Measurements from ENCODE around the gene ZSCAN20. TPM values are rescaled to one million over a fixed set of nuclear protein-coding genes. Genes with fewer than 3 reads are reported as not detected.

ZSCAN20 gene
- total RNA-seq, 1 donor from 2014 or later: 6.9 TPM

- Histone ChIP-seq H3K9me3 (ENCODE audit: insufficient read depth, low read depth, low read length) (no peaks in the 10 kb centered on the region), H2AFZ (ENCODE audit: low read depth, low read length) (no peak overlapping the region), H3K79me2 (ENCODE audit: insufficient read depth, low read length) (no peaks in the 10 kb centered on the region), H3K4me3 (ENCODE audit: insufficient read depth, low read depth, low read length) (no peak overlapping the region), H3K27me3 (ENCODE audit: insufficient read depth, low read length) (no peaks in the 10 kb centered on the region), H3K27ac (ENCODE audit: low read depth, low read length) (no peak overlapping the region), H4K20me1 (ENCODE audit: insufficient read depth, low read length) (no peaks in the 10 kb centered on the region), H3K36me3 (ENCODE audit: insufficient read depth, low read length) (no peaks in the 10 kb centered on the region), H3K4me2 (ENCODE audit: low read length) (no peak overlapping the region), H3K9ac (ENCODE audit: low read length) (no peak overlapping the region), H3K4me1 (ENCODE audit: insufficient read depth, low read length) (peaks cover 13% of the 10 kb centered on the region)
- Mint-ChIP-seq H3K36me3 (ENCODE audit: low read depth, unreplicated experiment) (no peaks in the 10 kb centered on the region), H3K27me3 (ENCODE audit: low read depth, unreplicated experiment) (peaks cover 10% of the 10 kb centered on the region), H3K4me3 (ENCODE audit: unreplicated experiment) (no peak overlapping the region), H3K27ac (ENCODE audit: unreplicated experiment) (no peak overlapping the region), H3K9me3 (ENCODE audit: unreplicated experiment) (no peaks in the 10 kb centered on the region), H3K4me1 (ENCODE audit: low read depth, unreplicated experiment) (peaks cover 17% of the 10 kb centered on the region)
- DNase-seq (ENCODE audit: low read depth) (no peak), FAIRE-seq (no peak)
- TF ChIP-seq EZH2 (IDR thresholded peaks at IDR 0.05; ENCODE audit: insufficient read depth, low read length) (no peak), CTCF (IDR thresholded peaks at IDR 0.05; ENCODE audit: insufficient read depth, low read depth, low read length) (no peak)
Observed at GRCh38 chr1:33445108-33445507, 27.3 kb upstream of the ZSCAN20 start.

- Histone ChIP-seq H3K79me2 (ENCODE audit: insufficient read depth, low read length) (no peaks in the 10 kb centered on the region), H3K4me2 (ENCODE audit: low read length) (no peak overlapping the region), H2AFZ (ENCODE audit: low read depth, low read length) (no peak overlapping the region), H3K9ac (ENCODE audit: low read length) (no peak overlapping the region), H3K27ac (ENCODE audit: low read depth, low read length) (no peak overlapping the region), H3K4me3 (ENCODE audit: insufficient read depth, low read depth, low read length) (no peak overlapping the region), H4K20me1 (ENCODE audit: insufficient read depth, low read length) (no peaks in the 10 kb centered on the region), H3K36me3 (ENCODE audit: insufficient read depth, low read length) (no peaks in the 10 kb centered on the region), H3K27me3 (ENCODE audit: insufficient read depth, low read length) (no peaks in the 10 kb centered on the region), H3K4me1 (ENCODE audit: insufficient read depth, low read length) (peaks cover 13% of the 10 kb centered on the region), H3K9me3 (ENCODE audit: insufficient read depth, low read depth, low read length) (no peaks in the 10 kb centered on the region)
- H3K27ac Mint-ChIP-seq (ENCODE audit: unreplicated experiment): no peak overlapping the region
- H3K4me3 Mint-ChIP-seq (ENCODE audit: unreplicated experiment): no peak overlapping the region
- H3K9me3 Mint-ChIP-seq (ENCODE audit: unreplicated experiment): no peaks in the 10 kb centered on the region
- TF ChIP-seq CTCF (IDR thresholded peaks at IDR 0.05; ENCODE audit: insufficient read depth, low read depth, low read length) (no peak), EZH2 (IDR thresholded peaks at IDR 0.05; ENCODE audit: insufficient read depth, low read length) (no peak)
- no peak for DNase-seq (ENCODE audit: low read depth)
- H3K27me3 Mint-ChIP-seq (ENCODE audit: low read depth, unreplicated experiment): peaks cover 10% of the 10 kb centered on the region
- peaks cover 17% of the 10 kb centered on the region for H3K4me1 Mint-ChIP-seq (ENCODE audit: low read depth, unreplicated experiment)
- no peaks in the 10 kb centered on the region for H3K36me3 Mint-ChIP-seq (ENCODE audit: low read depth, unreplicated experiment)
- FAIRE-seq: no peak
Observed at GRCh38 chr1:33446590-33446989, 25.9 kb upstream of the ZSCAN20 start.

GRCh38 chr1:33454646-33455282 is 17.7 kb upstream of the ZSCAN20 start:
- no peaks in the 10 kb centered on the region for H4K20me1 ChIP-seq (ENCODE audit: insufficient read depth, low read length)
- H3K79me2 ChIP-seq (ENCODE audit: insufficient read depth, low read length): no peaks in the 10 kb centered on the region
- H3K4me1 Mint-ChIP-seq (ENCODE audit: low read depth, unreplicated experiment): peaks cover 29% of the 10 kb centered on the region
- H3K27ac Mint-ChIP-seq (ENCODE audit: unreplicated experiment): no peak overlapping the region
- no peak overlapping the region for H3K4me3 ChIP-seq (ENCODE audit: insufficient read depth, low read depth, low read length)
- H3K9ac ChIP-seq (ENCODE audit: low read length): no peak overlapping the region
- no peaks in the 10 kb centered on the region for H3K36me3 Mint-ChIP-seq (ENCODE audit: low read depth, unreplicated experiment)
- no peaks in the 10 kb centered on the region for H3K36me3 ChIP-seq (ENCODE audit: insufficient read depth, low read length)
- H3K27me3 Mint-ChIP-seq (ENCODE audit: low read depth, unreplicated experiment): no peaks in the 10 kb centered on the region
- H2AFZ ChIP-seq (ENCODE audit: low read depth, low read length): no peak overlapping the region
- no peaks in the 10 kb centered on the region for H3K27me3 ChIP-seq (ENCODE audit: insufficient read depth, low read length)
- peak overlapping the region; percentile 19 for H3K27ac ChIP-seq (ENCODE audit: low read depth, low read length)
- peaks cover 3% of the 10 kb centered on the region for H3K9me3 Mint-ChIP-seq (ENCODE audit: unreplicated experiment)
- TF ChIP-seq EZH2 (IDR thresholded peaks at IDR 0.05; ENCODE audit: insufficient read depth, low read length) (no peak), CTCF (IDR thresholded peaks at IDR 0.05; ENCODE audit: insufficient read depth, low read depth, low read length) (no peak)
- peak overlapping the region; percentile 10 for H3K4me2 ChIP-seq (ENCODE audit: low read length)
- DNase-seq (ENCODE audit: low read depth) (no peak), FAIRE-seq (no peak)
- H3K4me3 Mint-ChIP-seq (ENCODE audit: unreplicated experiment): no peak overlapping the region
- peaks cover 35% of the 10 kb centered on the region for H3K4me1 ChIP-seq (ENCODE audit: insufficient read depth, low read length)
- H3K9me3 ChIP-seq (ENCODE audit: insufficient read depth, low read depth, low read length): no peaks in the 10 kb centered on the region

All from astrocyte (in vitro differentiated cells and primary cell).